Spleen (tissue), 7 donors: ENCODE measurements around the gene ORAI3.

Source experiments
- POLR2A ChIP-seq, 3 donors: fragments of 450-650 bp; IDR thresholded peaks; one replicate each; pipeline ENCODE4 v1.5.1; 2017; ENCODE audit warnings: antibody characterized with exemption in 3 of 3, mild to moderate bottlenecking in 1 of 3
- POLR2AphosphoS5 ChIP-seq, 3 donors: sonication (generic); formaldehyde crosslinking; IDR thresholded peaks; one replicate each; pipeline ENCODE4 v1.5.1; 2017; ENCODE audit warnings: antibody characterized with exemption in 3 of 3
- TF ChIP-seq, protein P1 (sequence below), 11 experiments: fragments of 200-600 bp in 7 of 11; fragments of 450-650 bp in 4 of 11; sonication (generic) in 4 of 11; IDR thresholded peaks in 8 of 11; conservative IDR thresholded peaks in 3 of 11; 1 replicate in 7 of 11; 2 replicates in 4 of 11; pipeline versions ENCODE4 v1.4.0 to v1.8.0; 2016 to 2021; ENCODE audit warnings: antibody characterized with exemption in 11 of 11, inconsistent platforms in 4 of 11, mild to moderate bottlenecking in 1 of 11
- donor health status: DM: no; HTN: no; CAD: no; lungs with moderate emphysema.
- donor health status: DM: no; HTN: no; CAD: no.
- donor health status: DM: no; HTN: no; CAD: no.

DNA sequence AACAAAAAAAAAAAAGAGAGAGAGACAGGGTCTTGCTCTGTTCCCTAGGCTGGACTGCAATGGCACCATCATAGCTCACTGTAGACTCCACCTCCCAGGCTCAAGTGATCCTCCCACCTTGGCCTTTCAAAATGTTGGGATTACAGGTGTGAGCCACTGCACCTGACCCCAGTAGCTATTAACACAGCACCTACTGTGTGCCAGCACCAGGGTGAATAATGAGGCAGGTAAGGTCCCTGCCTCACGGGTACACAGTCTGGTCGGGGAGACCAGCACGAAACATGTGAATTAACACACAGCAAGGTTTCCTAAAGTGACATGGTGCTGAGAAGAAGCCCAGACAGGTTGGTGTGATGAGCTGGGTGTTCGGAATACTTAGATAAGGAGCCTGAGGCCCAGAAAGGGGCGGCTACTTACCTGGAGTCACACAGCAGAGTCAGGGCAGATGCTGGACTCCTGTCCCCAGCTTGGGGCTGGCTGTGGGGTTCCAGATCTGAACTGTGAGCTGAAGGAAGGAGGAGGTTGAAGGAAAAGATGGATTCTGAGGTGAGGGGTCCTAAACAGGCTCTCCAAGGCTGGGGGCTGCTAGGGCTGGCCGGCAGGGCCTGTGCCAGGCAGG is 36.0 kb upstream of the ORAI3 start:
- TF ChIP-seq, protein P1, sequence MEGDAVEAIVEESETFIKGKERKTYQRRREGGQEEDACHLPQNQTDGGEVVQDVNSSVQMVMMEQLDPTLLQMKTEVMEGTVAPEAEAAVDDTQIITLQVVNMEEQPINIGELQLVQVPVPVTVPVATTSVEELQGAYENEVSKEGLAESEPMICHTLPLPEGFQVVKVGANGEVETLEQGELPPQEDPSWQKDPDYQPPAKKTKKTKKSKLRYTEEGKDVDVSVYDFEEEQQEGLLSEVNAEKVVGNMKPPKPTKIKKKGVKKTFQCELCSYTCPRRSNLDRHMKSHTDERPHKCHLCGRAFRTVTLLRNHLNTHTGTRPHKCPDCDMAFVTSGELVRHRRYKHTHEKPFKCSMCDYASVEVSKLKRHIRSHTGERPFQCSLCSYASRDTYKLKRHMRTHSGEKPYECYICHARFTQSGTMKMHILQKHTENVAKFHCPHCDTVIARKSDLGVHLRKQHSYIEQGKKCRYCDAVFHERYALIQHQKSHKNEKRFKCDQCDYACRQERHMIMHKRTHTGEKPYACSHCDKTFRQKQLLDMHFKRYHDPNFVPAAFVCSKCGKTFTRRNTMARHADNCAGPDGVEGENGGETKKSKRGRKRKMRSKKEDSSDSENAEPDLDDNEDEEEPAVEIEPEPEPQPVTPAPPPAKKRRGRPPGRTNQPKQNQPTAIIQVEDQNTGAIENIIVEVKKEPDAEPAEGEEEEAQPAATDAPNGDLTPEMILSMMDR (IDR thresholded peaks at IDR 0.05 in 8 of 11, conservative IDR thresholded peaks at IDR 0.05 in 3 of 11): no peak
- no peak for TF ChIP-seq POLR2AphosphoS5 (IDR thresholded peaks at IDR 0.05)
- no peak for TF ChIP-seq POLR2A (IDR thresholded peaks at IDR 0.05)
